Measurements from ENCODE around the gene ZNF263. TPM values are rescaled to one million over a fixed set of nuclear protein-coding genes. Genes with fewer than 3 reads are reported as not detected.

The ZNF263 gene
- total RNA-seq, 1 donor from 2014 or later = 59.4 TPM

GRCh38 chr16:3328104-3328503, 44.8 kb downstream of the ZNF263 start:
- DNase-seq = no peak

- DNase-seq = no peak
These were observed 45.4 kb downstream of the ZNF263 start for GRCh38 chr16:3328643-3329042.

Other genes starting within 250 kb of the ZNF263 start
- not detected in 2 replicates for gene BICDL2, start 246.5 kb upstream of the ZNF263 start, total RNA-seq
- 0.09 TPM in 1 of 2 replicates, not detected in the other for gene MMP25, start 236.9 kb upstream of the ZNF263 start, total RNA-seq
- 29.5 and 133 TPM in 2 replicates for gene IL32, start 217.9 kb upstream of the ZNF263 start, total RNA-seq
- not detected in 2 replicates for gene ZSCAN10, start 184.2 kb upstream of the ZNF263 start, total RNA-seq
- 26.2 and 30.2 TPM in 2 replicates for gene ZNF205, start 170.9 kb upstream of the ZNF263 start, total RNA-seq
- 6.6 and 14.6 TPM in 2 replicates for gene ZNF213, start 148.5 kb upstream of the ZNF263 start, total RNA-seq
- not detected in 2 replicates for gene OR1F1, start 95.3 kb upstream of the ZNF263 start, total RNA-seq
- 11.2 and 11.6 TPM in 2 replicates for gene ZNF200, start 48.3 kb upstream of the ZNF263 start, total RNA-seq
- gene MEFV, start 26.9 kb upstream of the ZNF263 start, total RNA-seq = under 0.01 and 0.05 TPM in 2 replicates
- gene TIGD7, start 21.9 kb downstream of the ZNF263 start, total RNA-seq = 2.4 and 3.4 TPM in 2 replicates
- 19.6 and 23.5 TPM in 2 replicates for gene ZNF75A, start 22.0 kb downstream of the ZNF263 start, total RNA-seq
- gene OR2C1, start 72.4 kb downstream of the ZNF263 start, total RNA-seq = not detected in 2 replicates
- 12.4 and 12.6 TPM in 2 replicates for gene ZSCAN32, start 117.5 kb downstream of the ZNF263 start, total RNA-seq
- gene ZNF174, start 117.7 kb downstream of the ZNF263 start, total RNA-seq = 6.4 and 8.0 TPM in 2 replicates
- gene ZNF597, start 160.0 kb downstream of the ZNF263 start, total RNA-seq = 2.4 and 3.7 TPM in 2 replicates
- gene NAA60, start 160.2 kb downstream of the ZNF263 start, total RNA-seq = 19.9 and 22.8 TPM in 2 replicates
- gene C16orf90, start 212.0 kb downstream of the ZNF263 start, total RNA-seq = not detected in 2 replicates
- gene CLUAP1, start 217.5 kb downstream of the ZNF263 start, total RNA-seq = 12.1 and 17.3 TPM in 2 replicates

Data from dermis blood vessel endothelial cell (primary cell).